WTC11 (cell line): ENCODE results near the gene EEA1. TPM values are rescaled to one million over a fixed set of nuclear protein-coding genes. Genes with fewer than 3 reads are reported as not detected.

Source experiments
- ATAC-seq: fragments of 200-7000 bp; cut with Tn5 transposase; 2 replicates; pipeline ENCODE4 v1.10.0; 2021; ENCODE audit warnings: mild to moderate bottlenecking, moderate library complexity
- CTCF ChIA-PET: fragments of 300-600 bp; sonication (Branson Sonifier 250); formaldehyde crosslinking; loops from one replicate; lab custom pipeline; 2021; ENCODE audit warnings: antibody characterized with exemption; lab: Charles Lee
- POLR2A ChIA-PET: fragments of 350-600 bp; sonication (Branson Sonifier 250); formaldehyde crosslinking; loops from one replicate; lab custom pipeline; 2021; ENCODE audit warnings: antibody characterized with exemption; lab: Charles Lee
- DNase-seq: peaks from one replicate; pipeline ENCODE4 v3.0.0; 2021; ENCODE audit warnings: low spot score
- H3K27ac Mint-ChIP-seq: 2 replicates; pipeline ENCODE4 v1.8.0; 2021; ENCODE audit warnings: mixed read lengths
- H3K27me3 Mint-ChIP-seq: 2 replicates; pipeline ENCODE4 v1.8.0; 2021; ENCODE audit warnings: low read depth, mild to moderate bottlenecking, moderate library complexity, mixed read lengths
- H3K36me3 Mint-ChIP-seq: 2 replicates; pipeline ENCODE4 v1.8.0; 2021; ENCODE audit warnings: mixed read lengths
- H3K4me1 Mint-ChIP-seq: 2 replicates; pipeline ENCODE4 v1.8.0; 2022; ENCODE audit warnings: mixed read lengths
- H3K4me3 Mint-ChIP-seq: 2 replicates; pipeline ENCODE4 v1.8.0; 2021; ENCODE audit warnings: mild to moderate bottlenecking, moderate library complexity, mixed read lengths
- H3K9me3 Mint-ChIP-seq: 2 replicates; pipeline ENCODE4 v1.8.0; 2021; ENCODE audit warnings: mixed read lengths
- CDX4 ChIP-seq: fragments of 250-450 bp; sonication (Bioruptor Pico); IDR thresholded peaks from 2 replicates; pipeline ENCODE4 v1.9.0; 2021; ENCODE audit warnings: moderate library complexity, mild to moderate bottlenecking, inconsistent platforms, borderline replicate concordance
- CREM ChIP-seq: sonication (generic); formaldehyde crosslinking; IDR thresholded peaks from 2 replicates; pipeline ENCODE4 v1.8.1; 2022; ENCODE audit warnings: mild to moderate bottlenecking, missing genetic modification reagents, moderate library complexity
- ETV6 ChIP-seq: sonication (generic); formaldehyde crosslinking; IDR thresholded peaks from 2 replicates; pipeline ENCODE4 v1.8.1; 2022; ENCODE audit warnings: mild to moderate bottlenecking, missing genetic modification reagents
- FOXP4 ChIP-seq: sonication (generic); formaldehyde crosslinking; IDR thresholded peaks from 2 replicates; pipeline ENCODE4 v1.8.0; 2022; ENCODE audit warnings: mild to moderate bottlenecking, missing genetic modification reagents
- GTF2I ChIP-seq: fragments of 250-450 bp; sonication (Bioruptor Pico); conservative IDR thresholded peaks from 2 replicates; pipeline ENCODE4 v1.4.0; 2021; ENCODE audit warnings: mild to moderate bottlenecking
- HMGXB4 ChIP-seq: sonication (generic); formaldehyde crosslinking; IDR thresholded peaks from 2 replicates; pipeline ENCODE4 v1.8.1; 2023; ENCODE audit warnings: mild to moderate bottlenecking, moderate library complexity, missing genetic modification reagents
- MLX ChIP-seq: sonication (generic); formaldehyde crosslinking; IDR thresholded peaks from 2 replicates; pipeline ENCODE4 v1.8.1; 2023; ENCODE audit warnings: mild to moderate bottlenecking, missing genetic modification reagents, moderate library complexity
- MYBL2 ChIP-seq: sonication (generic); formaldehyde crosslinking; IDR thresholded peaks from 2 replicates; pipeline ENCODE4 v1.8.1; 2023; ENCODE audit warnings: mild to moderate bottlenecking, moderate library complexity, missing genetic modification reagents
- OVOL2 ChIP-seq: fragments of 250-450 bp; sonication (Bioruptor Pico); IDR thresholded peaks from 2 replicates; pipeline ENCODE4 v1.9.0; 2021; ENCODE audit warnings: mild to moderate bottlenecking, borderline replicate concordance
- RELA ChIP-seq: sonication (generic); formaldehyde crosslinking; IDR thresholded peaks from 2 replicates; pipeline ENCODE4 v1.8.1; 2022; ENCODE audit warnings: missing genetic modification reagents, mild to moderate bottlenecking, borderline replicate concordance
- TCF7 ChIP-seq: sonication (generic); formaldehyde crosslinking; IDR thresholded peaks from 2 replicates; pipeline ENCODE4 v1.8.0; 2022; ENCODE audit warnings: mild to moderate bottlenecking, low read depth, missing genetic modification reagents, moderate library complexity
- ZNF138 ChIP-seq: sonication (generic); formaldehyde crosslinking; conservative IDR thresholded peaks from 2 replicates; pipeline ENCODE4 v1.8.1; 2022; ENCODE audit warnings: mild to moderate bottlenecking, moderate library complexity, missing genetic modification reagents
- ZNF263 ChIP-seq: sonication (generic); formaldehyde crosslinking; IDR thresholded peaks from 2 replicates; pipeline ENCODE4 v1.8.1; 2022; ENCODE audit warnings: low read depth, mild to moderate bottlenecking, moderate library complexity, missing genetic modification reagents
- ZNF317 ChIP-seq: sonication (generic); formaldehyde crosslinking; IDR thresholded peaks from 2 replicates; pipeline ENCODE4 v1.8.1; 2023; ENCODE audit warnings: low read depth, mild to moderate bottlenecking, moderate library complexity, missing genetic modification reagents, borderline replicate concordance
- total RNA-seq: library from RNA; stranded (reverse); gene quantifications from 3 replicates; pipeline ENCODE4 v1.2.3, GENCODE V29; 2021
- TF ChIP-seq, protein P1 (sequence below): sonication (generic); formaldehyde crosslinking; IDR thresholded peaks from 2 replicates; pipeline ENCODE4 v1.8.0; 2022; ENCODE audit warnings: mild to moderate bottlenecking, missing genetic modification reagents
- TF ChIP-seq, protein P2 (sequence below): sonication (generic); formaldehyde crosslinking; IDR thresholded peaks from 2 replicates; pipeline ENCODE4 v1.8.0; 2022; ENCODE audit warnings: missing genetic modification reagents
- TF ChIP-seq, protein P3 (sequence below): sonication (generic); formaldehyde crosslinking; IDR thresholded peaks from 2 replicates; pipeline ENCODE4 v1.8.1; 2023; ENCODE audit warnings: mild to moderate bottlenecking, missing genetic modification reagents

Gene EEA1
- total RNA-seq, 1 experiment from 2014 or later = 20.3 TPM

DNA sequence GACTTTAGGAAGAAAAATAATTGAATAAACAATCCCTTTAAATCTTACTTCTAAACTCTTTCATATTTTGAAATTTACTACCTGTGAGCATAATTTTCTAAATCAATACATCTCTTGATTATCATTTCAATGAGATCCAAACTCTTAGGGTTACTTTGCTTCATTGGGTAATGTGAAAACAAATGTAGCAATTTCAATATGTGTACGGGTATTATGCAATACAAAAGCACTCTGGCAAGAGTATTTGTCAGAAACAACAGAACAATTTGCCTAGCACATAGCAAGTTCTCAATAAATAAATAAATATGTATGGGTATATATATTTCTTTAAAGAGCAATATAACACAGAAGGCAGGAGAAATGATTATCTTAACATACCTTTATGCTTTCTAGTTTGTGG lies 149.2 kb downstream of the EEA1 start:
- Mint-ChIP-seq H3K27ac (no peak overlapping the region), H3K4me1 (peaks cover 8% of the 10 kb centered on the region), H3K9me3 (no peaks in the 10 kb centered on the region), H3K4me3 (no peak overlapping the region), H3K27me3 (no peaks in the 10 kb centered on the region), H3K36me3 (peaks cover 7% of the 10 kb centered on the region; the same call in 1 of the 2 replicates)
- ChIA-PET POLR2A (no interaction called here), CTCF (no interaction called here)
- no peak for TF ChIP-seq ZNF263 (CRISPR knock-in tag)
- no peak for TF ChIP-seq ZNF138 (CRISPR knock-in tag)
- TF ChIP-seq, protein P1, sequence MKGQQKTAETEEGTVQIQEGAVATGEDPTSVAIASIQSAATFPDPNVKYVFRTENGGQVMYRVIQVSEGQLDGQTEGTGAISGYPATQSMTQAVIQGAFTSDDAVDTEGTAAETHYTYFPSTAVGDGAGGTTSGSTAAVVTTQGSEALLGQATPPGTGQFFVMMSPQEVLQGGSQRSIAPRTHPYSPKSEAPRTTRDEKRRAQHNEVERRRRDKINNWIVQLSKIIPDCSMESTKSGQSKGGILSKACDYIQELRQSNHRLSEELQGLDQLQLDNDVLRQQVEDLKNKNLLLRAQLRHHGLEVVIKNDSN (CRISPR knock-in tag) = no peak
- TF ChIP-seq, protein P2, sequence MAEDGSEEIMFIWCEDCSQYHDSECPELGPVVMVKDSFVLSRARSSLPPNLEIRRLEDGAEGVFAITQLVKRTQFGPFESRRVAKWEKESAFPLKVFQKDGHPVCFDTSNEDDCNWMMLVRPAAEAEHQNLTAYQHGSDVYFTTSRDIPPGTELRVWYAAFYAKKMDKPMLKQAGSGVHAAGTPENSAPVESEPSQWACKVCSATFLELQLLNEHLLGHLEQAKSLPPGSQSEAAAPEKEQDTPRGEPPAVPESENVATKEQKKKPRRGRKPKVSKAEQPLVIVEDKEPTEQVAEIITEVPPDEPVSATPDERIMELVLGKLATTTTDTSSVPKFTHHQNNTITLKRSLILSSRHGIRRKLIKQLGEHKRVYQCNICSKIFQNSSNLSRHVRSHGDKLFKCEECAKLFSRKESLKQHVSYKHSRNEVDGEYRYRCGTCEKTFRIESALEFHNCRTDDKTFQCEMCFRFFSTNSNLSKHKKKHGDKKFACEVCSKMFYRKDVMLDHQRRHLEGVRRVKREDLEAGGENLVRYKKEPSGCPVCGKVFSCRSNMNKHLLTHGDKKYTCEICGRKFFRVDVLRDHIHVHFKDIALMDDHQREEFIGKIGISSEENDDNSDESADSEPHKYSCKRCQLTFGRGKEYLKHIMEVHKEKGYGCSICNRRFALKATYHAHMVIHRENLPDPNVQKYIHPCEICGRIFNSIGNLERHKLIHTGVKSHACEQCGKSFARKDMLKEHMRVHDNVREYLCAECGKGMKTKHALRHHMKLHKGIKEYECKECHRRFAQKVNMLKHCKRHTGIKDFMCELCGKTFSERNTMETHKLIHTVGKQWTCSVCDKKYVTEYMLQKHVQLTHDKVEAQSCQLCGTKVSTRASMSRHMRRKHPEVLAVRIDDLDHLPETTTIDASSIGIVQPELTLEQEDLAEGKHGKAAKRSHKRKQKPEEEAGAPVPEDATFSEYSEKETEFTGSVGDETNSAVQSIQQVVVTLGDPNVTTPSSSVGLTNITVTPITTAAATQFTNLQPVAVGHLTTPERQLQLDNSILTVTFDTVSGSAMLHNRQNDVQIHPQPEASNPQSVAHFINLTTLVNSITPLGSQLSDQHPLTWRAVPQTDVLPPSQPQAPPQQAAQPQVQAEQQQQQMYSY (CRISPR knock-in tag) = no peak
- no peak for TF ChIP-seq CREM (CRISPR knock-in tag)
- TF ChIP-seq, protein P3, sequence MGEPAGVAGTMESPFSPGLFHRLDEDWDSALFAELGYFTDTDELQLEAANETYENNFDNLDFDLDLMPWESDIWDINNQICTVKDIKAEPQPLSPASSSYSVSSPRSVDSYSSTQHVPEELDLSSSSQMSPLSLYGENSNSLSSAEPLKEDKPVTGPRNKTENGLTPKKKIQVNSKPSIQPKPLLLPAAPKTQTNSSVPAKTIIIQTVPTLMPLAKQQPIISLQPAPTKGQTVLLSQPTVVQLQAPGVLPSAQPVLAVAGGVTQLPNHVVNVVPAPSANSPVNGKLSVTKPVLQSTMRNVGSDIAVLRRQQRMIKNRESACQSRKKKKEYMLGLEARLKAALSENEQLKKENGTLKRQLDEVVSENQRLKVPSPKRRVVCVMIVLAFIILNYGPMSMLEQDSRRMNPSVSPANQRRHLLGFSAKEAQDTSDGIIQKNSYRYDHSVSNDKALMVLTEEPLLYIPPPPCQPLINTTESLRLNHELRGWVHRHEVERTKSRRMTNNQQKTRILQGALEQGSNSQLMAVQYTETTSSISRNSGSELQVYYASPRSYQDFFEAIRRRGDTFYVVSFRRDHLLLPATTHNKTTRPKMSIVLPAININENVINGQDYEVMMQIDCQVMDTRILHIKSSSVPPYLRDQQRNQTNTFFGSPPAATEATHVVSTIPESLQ (CRISPR knock-in tag) = no peak
- TF ChIP-seq ETV6 (CRISPR knock-in tag) = no peak
- TF ChIP-seq CDX4 (CRISPR knock-in tag) = no peak
- TF ChIP-seq MLX = no peak
- TF ChIP-seq MYBL2 (CRISPR knock-in tag) = no peak
- TF ChIP-seq FOXP4 (CRISPR knock-in tag) = no peak
- no peak for TF ChIP-seq OVOL2
- TF ChIP-seq HMGXB4 (CRISPR knock-in tag) = no peak
- TF ChIP-seq ZNF317 (CRISPR knock-in tag) = no peak
- no peak for TF ChIP-seq RELA (CRISPR knock-in tag)
- TF ChIP-seq GTF2I = no peak
- no peak for TF ChIP-seq TCF7
- no peak for ATAC-seq
- no peak for DNase-seq
